DOHH2 (cell line): ENCODE data around the gene AQP6.

Experiments
- H3F3A ChIP-seq: fragments of 200-600 bp; sonication (generic), shearing (Covaris generic); 2 replicates; pipeline ENCODE4 v1.6.0; 2016; ENCODE audit warnings: antibody characterized with exemption, mild to moderate bottlenecking; ENCODE audit not compliant: control insufficient read depth, insufficient read depth
- H3K27ac ChIP-seq: fragments of 200-600 bp; sonication (generic); 2 replicates; pipeline ENCODE4 v1.5.1; 2014; ENCODE audit warnings: low read depth, mild to moderate bottlenecking, low read length, moderate library complexity
- H3K27me3 ChIP-seq: fragments of 200-600 bp; sonication (generic); 2 replicates; pipeline ENCODE4 v1.6.1; 2014; ENCODE audit warnings: mild to moderate bottlenecking, low read length, mixed read lengths; ENCODE audit not compliant: control insufficient read depth
- H3K36me3 ChIP-seq: fragments of 200-600 bp; sonication (generic); 2 replicates; pipeline ENCODE4 v1.6.1; 2014; ENCODE audit warnings: mild to moderate bottlenecking, low read length, moderate library complexity, mixed read lengths; ENCODE audit not compliant: control insufficient read depth
- H3K4me1 ChIP-seq: fragments of 200-600 bp; sonication (generic); 2 replicates; pipeline ENCODE4 v1.6.1; 2014; ENCODE audit warnings: mild to moderate bottlenecking, low read length, mixed read lengths; ENCODE audit not compliant: control insufficient read depth
- H3K4me2 ChIP-seq: fragments of 200-600 bp; sonication (generic); 2 replicates; pipeline ENCODE4 v1.6.0; 2014; ENCODE audit warnings: mild to moderate bottlenecking, low read length, moderate library complexity
- H3K4me3 ChIP-seq: fragments of 200-600 bp; sonication (generic); 2 replicates; pipeline ENCODE4 v1.5.1; 2014; ENCODE audit warnings: mild to moderate bottlenecking, low read length, mixed read lengths
- H3K79me2 ChIP-seq: fragments of 200-600 bp; sonication (generic); 2 replicates; pipeline ENCODE4 v1.6.1; 2014; ENCODE audit warnings: mild to moderate bottlenecking, low read length, mixed read lengths; ENCODE audit not compliant: control insufficient read depth
- H3K9me2 ChIP-seq: fragments of 200-600 bp; sonication (generic); replicated peaks from 2 replicates; pipeline ENCODE4 v1.6.1; 2014; ENCODE audit warnings: mild to moderate bottlenecking, low read length, mixed read lengths; ENCODE audit not compliant: control insufficient read depth
- H3K9me3 ChIP-seq: fragments of 200-600 bp; sonication (generic); 2 replicates; pipeline ENCODE4 v1.6.1; 2014; ENCODE audit warnings: antibody characterized with exemption, low read length, mixed read lengths; ENCODE audit not compliant: control insufficient read depth, insufficient read depth
- H4K20me1 ChIP-seq: fragments of 200-600 bp; sonication (generic); 2 replicates; pipeline ENCODE4 v1.6.0; 2014; ENCODE audit warnings: low read depth, mild to moderate bottlenecking, antibody characterized with exemption, low read length, moderate library complexity; ENCODE audit not compliant: control insufficient read depth, insufficient read depth
- CTCF ChIP-seq: fragments of 200-600 bp; sonication (generic); IDR thresholded peaks from one replicate; pipeline ENCODE4 v1.5.1; 2014; ENCODE audit warnings: antibody characterized with exemption, mild to moderate bottlenecking, low read depth, low read length; ENCODE audit not compliant: poor library complexity, severe bottlenecking
- EZH2phosphoT487 ChIP-seq: fragments of 200-600 bp; sonication (generic); IDR thresholded peaks from 2 replicates; pipeline ENCODE4 v1.6.1; 2017; ENCODE audit warnings: borderline replicate concordance, mild to moderate bottlenecking, antibody characterized with exemption, low read length, moderate library complexity, mixed read lengths

The AQP6 gene

GRCh38 chr12:49954863-49955830 is 17.6 kb upstream of the AQP6 start:
- H3K4me3 ChIP-seq: no peak overlapping the region
- H3K9me3 ChIP-seq: no peaks in the 10 kb centered on the region
- H3F3A ChIP-seq: no peaks in the 10 kb centered on the region
- no peak for TF ChIP-seq CTCF
- no peak for TF ChIP-seq EZH2phosphoT487
- peaks cover 5% of the 10 kb centered on the region for H3K4me1 ChIP-seq
- H3K36me3 ChIP-seq: no peaks in the 10 kb centered on the region
- no peaks in the 10 kb centered on the region for H4K20me1 ChIP-seq
- no peaks in the 10 kb centered on the region for H3K79me2 ChIP-seq
- H3K27me3 ChIP-seq: peaks cover 15% of the 10 kb centered on the region
- no peak overlapping the region for H3K27ac ChIP-seq
- H3K4me2 ChIP-seq: no peak overlapping the region
- H3K9me2 ChIP-seq: no peaks in the 10 kb centered on the region

GRCh38 chr12:49955899-49956662 is 16.7 kb upstream of the AQP6 start:
- Histone ChIP-seq H3K4me1 (peaks cover 8% of the 10 kb centered on the region), H3K79me2 (no peaks in the 10 kb centered on the region), H3K36me3 (no peaks in the 10 kb centered on the region), H3K27me3 (peaks cover 18% of the 10 kb centered on the region), H3K9me2 (no peaks in the 10 kb centered on the region), H3K9me3 (no peaks in the 10 kb centered on the region), H3K4me3 (no peak overlapping the region), H4K20me1 (no peaks in the 10 kb centered on the region), H3K27ac (no peak overlapping the region), H3F3A (no peaks in the 10 kb centered on the region), H3K4me2 (no peak overlapping the region)
- TF ChIP-seq EZH2phosphoT487 (no peak), CTCF (no peak)

- H4K20me1 ChIP-seq: no peaks in the 10 kb centered on the region
- H3F3A ChIP-seq: no peaks in the 10 kb centered on the region
- TF ChIP-seq CTCF (no peak), EZH2phosphoT487 (no peak)
- no peaks in the 10 kb centered on the region for H3K9me3 ChIP-seq
- H3K4me3 ChIP-seq: no peak overlapping the region
- H3K79me2 ChIP-seq: no peaks in the 10 kb centered on the region
- H3K4me1 ChIP-seq: peaks cover 8% of the 10 kb centered on the region
- no peaks in the 10 kb centered on the region for H3K36me3 ChIP-seq
- H3K27ac ChIP-seq: no peak overlapping the region
- H3K27me3 ChIP-seq: peaks cover 18% of the 10 kb centered on the region
- H3K4me2 ChIP-seq: no peak overlapping the region
- H3K9me2 ChIP-seq: no peaks in the 10 kb centered on the region
These were observed 15.8 kb upstream of the AQP6 start for GRCh38 chr12:49956663-49957569.
